ENCODE results near the gene ATP10B.
"Not testable (repeated sequence)": the region's sequence is repeated elsewhere in the genome, so short reads cannot be mapped to it uniquely, and the experiment has no call there.

ATP10B gene

DNA sequence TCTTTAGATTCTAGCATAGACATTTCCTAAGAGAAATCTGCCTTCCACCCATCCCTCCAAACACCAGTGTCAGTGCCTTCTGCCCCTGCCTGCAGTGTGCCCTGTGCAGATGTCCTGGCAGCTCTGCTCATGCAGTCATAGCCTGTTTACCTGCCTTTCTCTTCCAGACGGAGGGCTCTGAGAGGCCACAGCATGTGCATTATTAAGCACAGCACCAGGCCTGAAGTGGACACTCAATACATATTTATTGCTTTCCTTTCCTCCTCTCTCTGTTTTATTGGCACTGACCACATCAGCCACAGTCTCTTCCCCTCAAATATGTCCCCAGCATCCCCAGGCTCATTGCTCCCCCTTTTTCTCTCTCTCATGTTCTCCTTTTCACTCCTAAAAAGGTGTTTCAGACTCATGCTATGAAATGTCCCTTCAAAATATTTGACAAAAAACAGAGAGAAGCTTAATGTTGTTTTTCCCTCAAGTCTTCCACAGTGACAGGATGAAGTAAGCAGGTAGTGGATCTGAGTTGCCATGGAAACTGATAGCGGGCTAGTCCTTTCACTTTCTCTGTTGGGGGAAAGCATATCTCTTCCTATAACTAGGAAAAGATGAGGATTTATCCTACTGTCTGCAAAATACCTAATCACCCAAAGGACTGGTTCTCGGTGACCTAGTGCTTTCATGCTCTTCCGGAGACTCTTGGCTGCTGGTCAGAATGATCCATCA, 100.9 kb downstream of the ATP10B start:
- DNase-seq = no peak

- no peak for DNase-seq
These were observed 102.3 kb downstream of the ATP10B start for GRCh38 chr5:160749682-160750081.

- no peak for DNase-seq
These were observed 103.0 kb downstream of the ATP10B start for GRCh38 chr5:160749026-160749425.

DNA sequence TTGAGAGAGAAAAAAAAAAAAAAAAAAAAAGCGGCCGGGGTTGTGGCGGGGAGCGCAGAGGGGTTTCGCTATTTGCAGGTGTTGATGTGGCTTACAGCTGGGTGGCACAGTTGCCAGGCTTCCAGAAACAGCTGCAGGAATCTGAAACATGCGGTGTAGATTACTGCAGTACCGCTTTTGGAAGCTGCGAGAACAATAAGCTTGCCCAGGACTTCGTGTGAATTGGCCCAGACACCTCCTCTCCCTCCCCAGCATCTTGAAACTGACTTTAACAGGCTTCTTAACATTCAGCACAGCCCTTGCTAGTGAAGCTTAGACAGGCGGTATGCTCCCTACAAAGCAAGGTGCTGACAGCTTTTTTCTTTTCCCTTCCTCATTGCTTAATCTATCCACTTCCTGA, 104.0 kb downstream of the ATP10B start:
- DNase-seq = no peak

DNA sequence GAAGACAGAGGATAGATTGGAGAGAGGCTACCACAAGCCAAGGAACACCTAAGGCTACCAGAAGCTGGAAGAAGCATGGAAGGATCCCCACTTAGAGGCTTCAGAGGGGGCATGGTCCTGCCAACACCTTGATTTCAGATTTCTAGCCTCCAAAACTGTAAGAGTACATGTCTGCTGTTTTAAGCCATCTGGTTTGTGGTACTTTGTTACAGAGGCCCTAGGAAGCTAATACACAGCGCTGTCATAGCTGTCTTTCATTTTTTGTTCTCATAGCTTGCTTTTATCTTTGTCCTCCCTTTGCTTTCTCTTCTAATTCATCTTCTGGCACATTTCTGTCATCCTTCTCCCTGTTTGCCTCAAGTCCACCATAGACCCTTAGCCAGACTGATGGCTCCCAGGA, 104.5 kb downstream of the ATP10B start:
- DNase-seq = no peak

DNA sequence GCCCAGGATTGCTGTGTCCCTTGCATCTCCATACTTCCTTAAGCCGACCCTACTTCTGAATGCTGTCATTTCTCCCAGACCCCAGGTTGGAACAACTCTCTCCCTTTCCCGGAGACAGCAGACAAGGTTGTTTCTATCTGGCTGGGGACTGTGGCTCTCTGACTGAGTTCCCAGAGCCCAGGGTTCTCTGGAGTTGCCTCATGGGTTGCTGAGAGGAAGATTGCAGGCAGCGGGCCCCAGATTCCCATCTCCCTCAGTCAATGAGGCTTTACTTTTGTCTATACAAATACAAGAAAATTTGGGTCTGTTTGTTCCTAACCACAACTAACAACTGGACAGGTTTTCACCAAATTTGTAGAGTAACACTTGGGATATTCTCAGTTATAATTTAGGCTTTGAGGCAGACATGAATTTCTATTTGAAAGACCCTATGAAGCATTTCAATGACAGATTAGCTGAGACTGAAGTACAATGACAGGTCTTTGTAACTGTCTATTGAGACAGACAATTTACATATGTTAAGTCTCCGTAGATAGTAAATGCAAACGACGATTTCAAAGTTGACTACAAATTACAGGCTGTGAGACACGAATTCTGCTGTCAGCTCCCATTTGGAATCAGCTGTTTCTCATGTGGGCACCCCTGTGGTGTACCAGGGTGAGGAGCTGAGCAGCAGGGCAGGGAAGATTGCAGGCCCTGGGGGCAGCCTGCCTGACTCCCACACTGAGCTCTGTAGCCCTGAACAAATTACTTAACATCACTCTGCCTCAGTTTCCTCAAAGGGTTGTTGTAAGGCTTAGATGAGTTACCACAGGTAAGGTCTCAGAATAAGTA, 107.5 kb downstream of the ATP10B start:
- DNase-seq = no peak

- no peak for DNase-seq
These were observed 109.0 kb downstream of the ATP10B start for GRCh38 chr5:160743027-160743426.

DNA sequence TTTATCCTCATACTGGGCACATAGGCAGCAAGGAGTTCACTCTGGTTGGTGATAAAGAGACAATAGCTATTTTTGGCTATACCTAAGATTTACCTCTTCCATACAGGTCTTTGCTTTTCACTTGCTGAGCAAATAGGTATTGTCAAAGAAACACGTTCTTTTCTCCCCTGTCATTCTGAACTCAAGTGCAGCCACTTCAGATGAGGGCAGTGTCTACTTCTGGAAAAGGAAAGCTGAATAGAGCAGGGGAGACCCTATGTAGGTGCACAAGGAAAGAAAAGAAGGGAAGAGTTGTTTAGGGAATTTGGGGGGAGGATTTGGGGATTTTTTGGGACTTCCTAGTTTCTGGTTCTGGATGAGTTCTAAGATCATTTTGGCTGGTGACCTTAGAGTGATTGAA, 109.6 kb downstream of the ATP10B start:
- no peak for DNase-seq

DNA sequence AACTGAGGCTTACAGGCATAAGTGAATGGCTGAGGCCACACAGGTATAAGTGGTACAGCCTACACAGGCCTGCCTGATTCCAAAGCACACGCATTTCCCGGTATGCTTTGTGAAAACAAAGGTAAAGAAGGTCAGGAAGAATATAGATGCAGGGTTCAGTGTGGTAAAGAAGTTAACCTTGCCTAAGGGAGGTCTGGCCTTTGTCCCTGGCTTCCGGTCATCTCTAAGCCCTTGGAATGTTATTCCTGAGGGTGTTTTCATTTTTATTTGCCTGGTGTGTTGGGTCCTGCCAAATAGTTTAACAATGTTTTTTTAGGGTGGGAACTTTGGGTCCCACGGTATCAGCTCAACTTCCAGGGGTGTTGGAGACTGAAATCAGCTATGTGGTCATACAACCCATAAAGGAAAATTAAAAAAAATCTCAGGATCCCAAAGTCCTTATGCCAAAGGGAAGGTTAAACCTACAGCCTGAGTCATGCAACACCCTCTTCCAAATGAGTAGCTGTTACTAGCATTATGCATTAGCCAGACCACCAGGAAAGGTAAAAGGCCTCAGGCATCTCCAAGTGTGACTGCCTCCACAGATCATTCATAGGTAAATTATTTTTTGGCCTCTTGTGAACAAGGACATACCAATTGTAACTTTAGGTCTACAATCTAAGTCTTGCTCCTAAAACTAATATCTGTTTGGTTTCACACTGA, 124.6 kb downstream of the ATP10B start:
- no peak for DNase-seq

- DNase-seq = no peak
These were observed 125.3 kb downstream of the ATP10B start for GRCh38 chr5:160726721-160727120.

- no peak for DNase-seq
These were observed 131.2 kb downstream of the ATP10B start for GRCh38 chr5:160720822-160721221.

GRCh38 chr5:160715508-160715907, 136.5 kb downstream of the ATP10B start:
- not testable (repeated sequence) for DNase-seq

DNA sequence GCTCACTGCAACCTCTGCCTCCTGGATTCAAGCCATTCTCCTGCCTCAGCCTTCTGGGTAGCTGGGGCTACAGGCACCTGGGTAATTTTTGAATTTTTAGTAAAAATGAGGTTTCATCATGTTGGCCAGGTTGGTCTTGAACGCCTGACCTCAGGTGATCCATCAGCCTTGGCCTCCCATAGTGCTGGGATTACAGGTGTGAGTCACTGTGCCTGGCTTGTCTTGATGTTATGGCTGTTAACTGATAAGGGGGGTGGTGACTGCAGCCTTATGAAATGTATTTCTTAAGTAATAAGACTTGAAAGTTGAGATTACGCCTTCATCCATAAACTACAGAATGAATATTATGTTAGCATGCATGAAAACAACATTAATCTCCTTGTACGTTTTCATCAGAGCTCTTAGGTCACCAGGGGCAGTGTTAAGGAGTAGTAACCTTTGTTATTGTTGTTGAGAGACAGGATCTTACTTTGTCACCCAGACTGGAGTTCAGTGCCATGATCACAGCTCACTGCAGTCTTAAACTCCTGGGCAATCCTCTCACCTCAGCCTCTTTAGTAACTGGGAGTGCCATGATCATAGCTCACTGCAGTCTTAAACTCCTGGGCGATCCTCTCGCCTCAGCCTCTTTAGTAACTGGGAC, 148.3 kb downstream of the ATP10B start:
- DNase-seq = no peak

- DNase-seq = peak; percentile 68 to 96 (median 94)
These were observed 149.1 kb downstream of the ATP10B start for GRCh38 chr5:160702934-160703333.

DNA sequence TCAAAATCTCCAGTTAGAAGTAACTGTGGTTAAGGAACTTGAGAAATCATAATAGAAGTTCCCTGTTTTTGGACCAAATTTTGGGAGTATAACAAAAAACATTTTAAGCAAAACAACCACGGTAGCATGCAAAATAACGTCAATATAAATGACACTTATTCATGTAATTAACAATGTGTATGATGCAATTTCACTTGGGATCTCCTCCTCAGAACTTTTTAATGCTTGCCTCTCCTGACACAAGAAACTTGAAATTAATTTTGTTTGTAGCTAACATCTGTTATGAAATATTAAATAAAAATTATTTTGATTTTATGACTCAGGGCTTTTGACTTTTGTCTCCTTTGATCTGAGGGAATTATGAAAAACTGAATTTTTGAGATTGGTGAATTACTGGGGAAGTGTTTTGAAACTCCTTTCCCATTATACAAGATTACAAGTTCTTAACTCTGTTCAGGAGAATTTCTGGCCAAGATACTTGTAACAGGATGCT, 149.7 kb downstream of the ATP10B start:
- peak; percentile 16 to 72 (median 56) for DNase-seq

DNA sequence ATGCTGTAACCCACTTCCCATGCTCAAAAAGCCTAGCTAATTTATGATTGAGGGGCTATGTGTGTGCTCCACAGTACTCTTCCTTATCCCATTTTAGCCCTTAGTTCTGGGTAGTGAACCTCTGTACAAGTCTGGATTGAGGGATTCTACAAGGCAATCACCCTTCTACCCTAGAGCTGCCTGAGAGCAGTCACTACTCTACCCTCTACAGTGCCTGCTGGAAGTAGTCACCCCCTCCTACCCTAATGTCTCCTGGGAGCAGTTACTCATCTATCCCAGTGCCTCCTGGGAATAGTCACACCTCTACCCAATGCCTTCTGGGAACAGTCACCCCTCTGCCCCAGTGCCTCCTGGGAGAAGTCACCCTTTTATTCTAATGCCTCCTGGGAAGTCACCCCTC, 150.6 kb downstream of the ATP10B start:
- DNase-seq = peak in 1 of 3 donors; percentile 12

- DNase-seq = no peak
These were observed 152.7 kb downstream of the ATP10B start for GRCh38 chr5:160699301-160699700.

DNA sequence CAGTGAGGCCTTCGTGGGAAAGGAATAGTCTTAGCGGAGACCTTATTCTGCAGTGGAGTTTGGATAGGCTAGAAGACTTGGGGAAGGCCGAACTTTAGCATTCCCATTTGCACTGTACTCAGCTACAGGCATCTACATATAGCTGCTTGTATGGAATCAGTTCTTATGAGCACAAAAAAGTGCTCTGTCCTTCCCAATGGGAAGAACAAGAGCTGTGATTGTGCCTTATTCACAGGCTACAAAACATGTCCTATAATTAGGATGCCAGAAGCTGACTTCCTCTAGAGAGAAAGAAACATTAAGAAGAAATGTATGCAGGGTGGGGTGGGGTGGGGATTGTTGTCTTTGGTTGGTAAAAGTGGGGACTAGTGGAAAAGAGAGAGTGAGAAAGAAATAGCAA, 154.7 kb downstream of the ATP10B start:
- DNase-seq = no peak

DNA sequence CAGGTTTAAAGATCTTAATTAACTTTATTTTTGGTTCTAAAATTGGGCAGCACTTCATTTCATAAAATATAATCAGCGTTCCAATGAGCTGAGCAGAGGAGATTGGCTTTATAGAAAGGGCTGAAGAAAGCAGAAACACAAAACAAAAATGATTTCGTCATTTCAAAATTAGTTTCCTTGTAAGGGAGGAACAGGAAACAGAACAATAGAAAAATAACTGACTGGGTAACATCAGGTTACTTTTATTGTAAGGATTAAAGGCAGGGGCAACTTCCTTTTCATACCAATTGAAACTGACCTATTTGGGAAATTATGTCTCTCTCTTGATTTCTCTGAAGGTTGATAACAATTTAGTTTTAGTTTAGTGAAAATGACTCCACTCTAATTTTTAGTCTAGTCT, 157.1 kb downstream of the ATP10B start:
- DNase-seq = peak; percentile 29 to 66 (median 63)

DNA sequence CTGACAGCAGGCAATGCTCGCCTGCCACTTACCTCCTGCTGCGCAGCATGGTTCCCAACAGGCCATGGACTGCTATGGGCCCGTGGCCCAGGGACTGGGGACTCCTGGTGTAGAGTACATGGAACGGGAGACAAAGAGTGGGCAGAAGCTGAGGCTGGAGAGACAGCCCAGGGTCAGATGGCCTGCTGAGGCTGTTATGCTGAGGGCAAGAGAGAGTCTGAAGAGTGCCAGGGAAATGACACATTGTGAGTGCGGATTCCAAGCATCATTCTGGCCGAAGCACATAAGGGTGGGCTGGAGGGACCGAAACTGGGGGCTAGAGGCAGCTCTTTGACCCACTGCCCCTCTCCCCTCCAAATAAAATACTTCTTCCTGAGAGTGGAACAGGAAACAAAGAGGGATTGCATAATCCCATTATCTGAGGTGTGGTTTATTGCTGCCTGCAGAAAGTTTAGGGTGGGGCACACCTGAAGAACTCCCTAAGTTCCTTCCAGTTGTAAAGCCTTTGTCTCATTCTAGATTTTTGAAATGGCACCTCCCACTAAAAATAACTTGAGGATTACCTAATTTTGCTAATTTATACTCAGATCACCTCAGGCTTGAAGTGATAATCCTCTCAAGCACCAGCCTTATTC, 158.1 kb downstream of the ATP10B start:
- DNase-seq = no peak

GRCh38 chr5:160692271-160692670, 159.7 kb downstream of the ATP10B start:
- DNase-seq = peak; percentile 47 to 66 (median 64)

GRCh38 chr5:160685695-160686094, 166.3 kb downstream of the ATP10B start:
- DNase-seq = peak; percentile 68 to 74 (median 74)
